Measurements from ENCODE around the gene SPEN.

DNA sequence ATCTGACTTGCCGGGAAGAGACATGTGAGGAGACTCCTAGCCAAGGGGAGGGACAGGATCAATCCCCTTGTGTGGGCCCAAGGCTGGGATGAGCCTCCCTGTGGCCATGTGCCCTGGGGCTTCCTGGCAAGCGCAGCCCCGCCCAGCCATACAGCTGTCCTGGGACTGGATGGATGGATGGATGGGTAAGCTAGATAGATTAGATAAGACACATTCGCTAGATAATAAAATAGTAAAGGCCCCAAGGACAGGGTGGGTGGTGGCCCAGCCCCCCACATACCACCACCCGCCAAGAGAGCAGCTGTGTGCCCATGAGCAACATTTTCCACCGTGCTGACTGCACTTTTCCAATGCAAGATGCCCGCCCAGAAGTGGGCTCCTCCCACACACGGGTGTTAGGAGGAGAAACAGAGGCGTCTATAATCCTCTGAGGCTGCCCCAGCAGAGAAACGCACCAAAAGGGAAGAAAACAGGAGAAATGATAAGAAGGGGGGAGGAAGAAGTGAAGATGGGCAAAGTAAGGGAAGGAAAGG is 103.3 kb downstream of the SPEN start:
- no peak for TF ChIP-seq POLR2A (IDR thresholded peaks at IDR 0.05)
- TF ChIP-seq, protein P1, sequence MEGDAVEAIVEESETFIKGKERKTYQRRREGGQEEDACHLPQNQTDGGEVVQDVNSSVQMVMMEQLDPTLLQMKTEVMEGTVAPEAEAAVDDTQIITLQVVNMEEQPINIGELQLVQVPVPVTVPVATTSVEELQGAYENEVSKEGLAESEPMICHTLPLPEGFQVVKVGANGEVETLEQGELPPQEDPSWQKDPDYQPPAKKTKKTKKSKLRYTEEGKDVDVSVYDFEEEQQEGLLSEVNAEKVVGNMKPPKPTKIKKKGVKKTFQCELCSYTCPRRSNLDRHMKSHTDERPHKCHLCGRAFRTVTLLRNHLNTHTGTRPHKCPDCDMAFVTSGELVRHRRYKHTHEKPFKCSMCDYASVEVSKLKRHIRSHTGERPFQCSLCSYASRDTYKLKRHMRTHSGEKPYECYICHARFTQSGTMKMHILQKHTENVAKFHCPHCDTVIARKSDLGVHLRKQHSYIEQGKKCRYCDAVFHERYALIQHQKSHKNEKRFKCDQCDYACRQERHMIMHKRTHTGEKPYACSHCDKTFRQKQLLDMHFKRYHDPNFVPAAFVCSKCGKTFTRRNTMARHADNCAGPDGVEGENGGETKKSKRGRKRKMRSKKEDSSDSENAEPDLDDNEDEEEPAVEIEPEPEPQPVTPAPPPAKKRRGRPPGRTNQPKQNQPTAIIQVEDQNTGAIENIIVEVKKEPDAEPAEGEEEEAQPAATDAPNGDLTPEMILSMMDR (IDR thresholded peaks at IDR 0.05): no peak

Data from lower leg skin (tissue), 3 donors.